Thyroid gland (tissue), 4 donors: ENCODE results near the gene FER1L5. TPM values are rescaled to one million over a fixed set of nuclear protein-coding genes. Genes with fewer than 3 reads are reported as not detected.

Experiments
- DNase-seq, 2 donors: peaks; one replicate each; pipeline ENCODE4 v3.0.0-alpha.2; 2019
- H3K27ac ChIP-seq, 3 donors: fragments of 200-600 bp; sonication (generic); 1 replicate in 2 of 3; 2 replicates in 1 of 3; pipeline ENCODE4 v1.5.1; 2016 to 2019; ENCODE audit warnings: mild to moderate bottlenecking in 1 of 3, moderate library complexity in 1 of 3
- H3K27me3 ChIP-seq: fragments of 200-600 bp; sonication (generic); one replicate; pipeline ENCODE4 v1.5.1; 2019
- H3K36me3 ChIP-seq, 2 donors: fragments of 200-600 bp; sonication (generic); one replicate each; pipeline ENCODE4 v1.5.1; 2016 to 2019
- H3K4me1 ChIP-seq, 2 donors: fragments of 200-600 bp; sonication (generic); one replicate each; pipeline ENCODE4 v1.5.1; 2017 to 2019
- H3K4me3 ChIP-seq, 3 donors: fragments of 200-600 bp; sonication (generic); replicated peaks in 1 of 3; 1 replicate in 2 of 3; 2 replicates in 1 of 3; pipeline ENCODE4 v1.5.1; 2016; ENCODE audit warnings: mild to moderate bottlenecking in 1 of 3
- H3K9me3 ChIP-seq: fragments of 200-600 bp; sonication (generic); one replicate; pipeline ENCODE4 v1.5.1; 2017
- CTCF ChIP-seq, 6 experiments: fragments of 200-600 bp in 3 of 6; fragments of 450-650 bp in 3 of 6; sonication (generic) in 3 of 6; IDR thresholded peaks; one replicate each; pipeline ENCODE4 v1.5.1; 2016 to 2019; ENCODE audit warnings: antibody characterized with exemption in 6 of 6, mild to moderate bottlenecking in 2 of 6, inconsistent platforms in 1 of 6, moderate library complexity in 1 of 6
- POLR2A ChIP-seq, 2 donors: fragments of 450-650 bp; IDR thresholded peaks; one replicate each; pipeline ENCODE4 v1.6.1; 2017; ENCODE audit warnings: antibody characterized with exemption in 2 of 2, mild to moderate bottlenecking in 2 of 2, moderate library complexity in 1 of 2
- WGBS, 2 donors: methylation state at CpG; one replicate each; pipeline ENCODE4 v1.1.5; 2017; 5-methylcytosine and 5-hydroxymethylcytosine counted together
- intact Hi-C: fragments of 100-400 bp; cut with DNase I; formaldehyde crosslinking; loops from one replicate; pipeline ENCODE4 v1.15.1; 2023
- total RNA-seq, 4 donors: library from RNA; depleted of rRNA; stranded (reverse); fragments of >200 nt; gene quantifications; one replicate each; pipeline ENCODE4 v1.2.3, GENCODE V29; 2016

The FER1L5 gene
- total RNA-seq, result 1 to 10 TPM in 1 of 4 donors, under 1 TPM in 3; 0.11 to 1.5 (median 0.34) TPM

- Histone ChIP-seq H3K9me3 (no peaks in the 10 kb centered on the region), H3K27ac (peak within 1 kb of the TSS in 1 of 3 donors; percentile 7), H3K27me3 (no peaks in the 10 kb centered on the region), H3K4me3 (no peak within 1 kb of the TSS), H3K36me3 (no peaks in the 10 kb centered on the region), H3K4me1 (peaks cover 4 to 5% of the 10 kb centered on the region in 2 donors)
- intact Hi-C loops, result no loop called here
- 26 to 32% methylated on average over 10 of the region's 10 CpGs for WGBS, 2 donors
- DNase-seq, result peak; percentile 42 to 50
- TF ChIP-seq CTCF (IDR thresholded peaks at IDR 0.05) (no peak), POLR2A (IDR thresholded peaks at IDR 0.05) (peak in 1 of 2 donors; percentile 12)
Measured at GRCh38 chr2:96642564-96643360, at the start of gene FER1L5. TSS of gene FER1L5 (plus strand) at chr2:96642764. CDS start at chr2:96642837, 73 bp downstream.

- WGBS, 2 donors, result 82 to 88% methylated on average over 3 of the region's 3 CpGs
- intact Hi-C loops, result no loop called here
- no peak overlapping the region for H3K4me3 ChIP-seq
- no peak for DNase-seq
- no peaks in the 10 kb centered on the region for H3K9me3 ChIP-seq
- no peaks in the 10 kb centered on the region for H3K4me1 ChIP-seq
- peaks cover 34 to 37% of the 10 kb centered on the region in 2 donors for H3K36me3 ChIP-seq
- H3K27me3 ChIP-seq, result no peaks in the 10 kb centered on the region
- H3K27ac ChIP-seq, result no peak overlapping the region
- TF ChIP-seq CTCF (IDR thresholded peaks at IDR 0.05), result no peak
- no peak for TF ChIP-seq POLR2A (IDR thresholded peaks at IDR 0.05)
Measured at GRCh38 chr2:96594282-96594681, 48.3 kb upstream of the FER1L5 start.

GRCh38 chr2:96594691-96595152 is 47.8 kb upstream of the FER1L5 start:
- TF ChIP-seq POLR2A (IDR thresholded peaks at IDR 0.05), result no peak
- Histone ChIP-seq H3K4me3 (no peak overlapping the region), H3K27ac (no peak overlapping the region), H3K36me3 (peaks cover 35 to 41% of the 10 kb centered on the region in 2 donors), H3K27me3 (no peaks in the 10 kb centered on the region), H3K4me1 (no peaks in the 10 kb centered on the region), H3K9me3 (no peaks in the 10 kb centered on the region)
- WGBS, 2 donors, result 75 to 98% methylated on average over 5 of the region's 5 CpGs
- intact Hi-C loops, result no loop called here
- DNase-seq, result no peak

- H3K36me3 ChIP-seq, result peaks cover 48 to 53% of the 10 kb centered on the region in 2 donors
- intact Hi-C loops, result no loop called here
- no peak overlapping the region for H3K4me3 ChIP-seq
Measured at GRCh38 chr2:96596596-96596995, 46.0 kb upstream of the FER1L5 start.

GRCh38 chr2:96599941-96600340 is 42.6 kb upstream of the FER1L5 start:
- intact Hi-C loops, result no loop called here
- H3K9me3 ChIP-seq, result no peaks in the 10 kb centered on the region
- no peak for DNase-seq
- no peaks in the 10 kb centered on the region for H3K27me3 ChIP-seq
- no peaks in the 10 kb centered on the region for H3K4me1 ChIP-seq
- WGBS, 2 donors, result 92% methylated on average over 2 of the region's 2 CpGs
- H3K27ac ChIP-seq, result no peak overlapping the region
- no peak overlapping the region for H3K4me3 ChIP-seq
- peaks cover 66 to 73% of the 10 kb centered on the region in 2 donors for H3K36me3 ChIP-seq
- TF ChIP-seq POLR2A (IDR thresholded peaks at IDR 0.05) (no peak), CTCF (IDR thresholded peaks at IDR 0.05) (no peak)

More at GRCh38 chr2:96596596-96596995, 46.0 kb upstream of the FER1L5 start:
- Histone ChIP-seq H3K9me3 (no peaks in the 10 kb centered on the region), H3K27ac (no peak overlapping the region), H3K27me3 (no peaks in the 10 kb centered on the region), H3K4me1 (no peaks in the 10 kb centered on the region)
- TF ChIP-seq CTCF (IDR thresholded peaks at IDR 0.05), result no peak
- TF ChIP-seq POLR2A (IDR thresholded peaks at IDR 0.05), result no peak
- no peak for DNase-seq
